GM12878 (cell line): ENCODE measurements around the gene ABCC4. TPM values are rescaled to one million over a fixed set of nuclear protein-coding genes. Genes with fewer than 3 reads are reported as not detected.

ENCODE experiments used
- ATAC-seq: fragments of 200-7000 bp; cut with Tn5 transposase; 3 replicates; pipeline ENCODE4 v1.9.1; 2020; ENCODE audit warnings: mild to moderate bottlenecking, moderate library complexity
- BruUV-seq: library from RNA; stranded (reverse); fragments of 400-500 nt; replicated peaks from 2 replicates; lab custom pipeline; 2021; lab: Mats Ljungman, UMichigan
- CTCF ChIA-PET: fragments of 300-600 bp; sonication (Branson Sonifier 250); formaldehyde crosslinking; extraction: SDS; loops from one replicate; lab custom pipeline; 2021; ENCODE audit warnings: inconsistent platforms; lab: Yijun Ruan, JAX
- POLR2A ChIA-PET: fragments of 350-600 bp; formaldehyde crosslinking; extraction: SDS; loops from one replicate; lab custom pipeline; 2021; ENCODE audit warnings: inconsistent platforms; lab: Charles Lee
- RAD21 ChIA-PET: fragments of 300-600 bp; sonication (Branson Sonifier 250); formaldehyde crosslinking; loops from one replicate; lab custom pipeline; 2023; ENCODE audit warnings: antibody characterized with exemption; ENCODE audit not compliant: unreplicated experiment; lab: Charles Lee
- SMC1A ChIA-PET: fragments of 300-600 bp; sonication (Branson Sonifier 250); formaldehyde crosslinking; loops from one replicate; lab custom pipeline; 2023; ENCODE audit not compliant: unreplicated experiment, uncharacterized antibody; lab: Charles Lee
- DNase-seq: peaks from one replicate; pipeline ENCODE4 v3.0.0-alpha.2; 2011; ENCODE audit warnings: low read depth, low spot score
- FAIRE-seq: peaks from 3 replicates; lab custom pipeline; 2011; peaks lifted over from hg19 to GRCh38; lab: Jason Lieb, UNC
- H2AFZ ChIP-seq: 2 replicates; pipeline ENCODE4 v1.6.0; 2011; ENCODE audit warnings: low read depth, low read length, control low read depth; ENCODE audit not compliant: control insufficient read depth
- H3K27ac ChIP-seq: 2 replicates; pipeline ENCODE4 v1.5.1; 2011; ENCODE audit warnings: control low read depth; ENCODE audit not compliant: control insufficient read depth, insufficient read depth
- H3K27me3 ChIP-seq, 2 experiments: replicated peaks in 1 of 2; 2 replicates each; pipeline versions ENCODE4 v1.6.0 to v1.6.1; 2011; ENCODE audit warnings: low read length in 1 of 2; ENCODE audit not compliant: control insufficient read depth in 2 of 2, insufficient read depth in 2 of 2
- H3K36me3 ChIP-seq, 2 experiments: 2 replicates each; pipeline ENCODE4 v1.5.1; 2011; ENCODE audit warnings: low read length in 1 of 2; ENCODE audit not compliant: control insufficient read depth in 2 of 2, insufficient read depth in 2 of 2
- H3K4me1 ChIP-seq: 2 replicates; pipeline ENCODE4 v1.6.1; 2011; ENCODE audit warnings: mild to moderate bottlenecking, low read length, moderate library complexity, mixed read lengths; ENCODE audit not compliant: control insufficient read depth, insufficient read depth
- H3K4me2 ChIP-seq: 2 replicates; pipeline ENCODE4 v1.6.0; 2011; ENCODE audit warnings: control low read depth; ENCODE audit not compliant: control insufficient read depth, insufficient read depth
- H3K4me3 ChIP-seq: fragments of 200-600 bp; sonication (generic); 2 replicates; pipeline ENCODE4 v1.5.1; 2016
- H3K79me2 ChIP-seq: 2 replicates; pipeline ENCODE4 v1.6.0; 2011; ENCODE audit warnings: low read length; ENCODE audit not compliant: control insufficient read depth, insufficient read depth
- H3K9ac ChIP-seq: 2 replicates; pipeline ENCODE4 v1.8.0; 2011; ENCODE audit warnings: low read length, control low read depth, mixed read lengths; ENCODE audit not compliant: control insufficient read depth, insufficient read depth
- H3K9me3 ChIP-seq: replicated peaks from 3 replicates; pipeline ENCODE4 v1.5.1; 2011; ENCODE audit warnings: mild to moderate bottlenecking, low read length; ENCODE audit not compliant: control insufficient read depth, insufficient read depth
- H4K20me1 ChIP-seq: 2 replicates; pipeline ENCODE4 v1.6.0; 2011; ENCODE audit not compliant: control insufficient read depth, insufficient read depth
- CUX1 ChIP-seq: IDR thresholded peaks from 2 replicates; pipeline ENCODE4 v1.6.1; 2012; ENCODE audit warnings: improper control_type of control experiment, low read depth, low read length; ENCODE audit not compliant: insufficient replicate concordance
- E2F4 ChIP-seq: IDR thresholded peaks from 2 replicates; pipeline ENCODE4 v1.6.1; 2012; ENCODE audit warnings: low read depth, low read length, improper control_type of control experiment
- EZH2 ChIP-seq: IDR thresholded peaks from 2 replicates; pipeline ENCODE4 v1.6.1; 2012; ENCODE audit warnings: low read depth, mild to moderate bottlenecking, control low read depth, inconsistent platforms, low read length, borderline replicate concordance; ENCODE audit not compliant: control insufficient read depth
- FOXM1 ChIP-seq: IDR thresholded peaks from 2 replicates; pipeline ENCODE4 v1.6.1; 2012; ENCODE audit warnings: low read depth, mild to moderate bottlenecking, inconsistent platforms, low read length, moderate library complexity
- RELB ChIP-seq: fragments of 450-650 bp; IDR thresholded peaks from 2 replicates; pipeline ENCODE4 v1.6.1; 2017; ENCODE audit warnings: low read depth, mild to moderate bottlenecking, moderate library complexity
- SP1 ChIP-seq: IDR thresholded peaks from one replicate; pipeline ENCODE4 v1.6.1; 2011; ENCODE audit warnings: low read depth, low read length
- ZBED1 ChIP-seq: IDR thresholded peaks from 2 replicates; pipeline ENCODE4 v1.6.1; 2016; ENCODE audit warnings: borderline replicate concordance
- ZZZ3 ChIP-seq: IDR thresholded peaks from 2 replicates; pipeline ENCODE4 v1.6.1; 2011; ENCODE audit warnings: low read depth; ENCODE audit not compliant: control insufficient read depth, insufficient read length
- WGBS: methylation state at CpG from one replicate; pipeline ENCODE4 v1.1.6; 2016; ENCODE audit warnings: low lambda C conversion rate; ENCODE audit not compliant: insufficient replicate concordance, insufficient coverage; ENCODE audit errors: missing lambda C conversion rate; 5-methylcytosine and 5-hydroxymethylcytosine counted together
- in situ Hi-C: fragments of 300-500 bp; cut with MboI; formaldehyde crosslinking; loops from 9 replicates; pipeline ENCODE4 v1.14.3; 2018; ENCODE audit warnings: mixed read lengths
- intact Hi-C: fragments of 100-400 bp; cut with micrococcal nuclease; formaldehyde crosslinking; loops from one replicate; pipeline ENCODE4 v1.14.2; 2022; ENCODE audit not compliant: unreplicated experiment
- polyA plus RNA-seq, 11 experiments: library from polyadenylated mRNA; depleted of rRNA in 4 of 11; unstranded in 6 of 11; stranded (reverse) in 5 of 11; fragments of >200 nt; fragmentation: Nextera tagmentation in 4 of 11; fragmentation: Illumina TruSeq in 1 of 11; extraction: Ambion mirVana in 4 of 11; extraction: Trizol in 1 of 11; gene quantifications; 1 replicate in 1 of 11; 2 replicates in 10 of 11; pipeline versions ENCODE4 v1.2.1 to v1.2.3, GENCODE V29; 2011 to 2016; ENCODE audit warnings: inconsistent platforms in 2 of 11, missing spikeins in 2 of 11, low read depth in 1 of 11
- total RNA-seq, 4 experiments: library from RNA; depleted of rRNA in 3 of 4; stranded (reverse); fragments of >200 nt in 3 of 4; fragmentation: Illumina TruSeq in 1 of 4; extraction: Trizol in 1 of 4; gene quantifications; 2 replicates each; pipeline versions ENCODE4 v1.2.1 to v1.2.3, GENCODE V29; 2013 to 2021

ABCC4 gene
- total and polyA plus RNA-seq, 10 of the 15 experiments (the other 5 are each of a cell fraction or from before 2014, with no cell fraction given): 7.2 to 44.4 (median 24.1) TPM

- intact Hi-C loops: no loop called here
- Histone ChIP-seq H3K27ac (no peak overlapping the region), H2AFZ (no peak overlapping the region), H3K4me2 (no peak overlapping the region), H3K9me3 (no peaks in the 10 kb centered on the region; the same call in 2 of the 3 replicates), H3K4me3 (no peak overlapping the region), H3K9ac (no peak overlapping the region), H3K4me1 (no peaks in the 10 kb centered on the region), H3K36me3 (peaks cover 0 to 7% of the 10 kb centered on the region in 2 experiments), H3K27me3 (no peaks in the 10 kb centered on the region), H3K79me2 (no peaks in the 10 kb centered on the region), H4K20me1 (no peaks in the 10 kb centered on the region)
- SMC1A ChIA-PET: no interaction called here
- CTCF ChIA-PET: no interaction called here
- DNase-seq (no peak), ATAC-seq (no peak), FAIRE-seq (peak; percentile 31)
- in situ Hi-C loops: no loop called here
- 100% methylated on average over 3 of the region's 3 CpGs for WGBS
- no peak for TF ChIP-seq SP1
- RAD21 ChIA-PET: no interaction called here
- BruUV-seq: TSS peak; percentile 20
- POLR2A ChIA-PET: no interaction called here
These were observed 213.4 kb downstream of the ABCC4 start for GRCh38 chr13:95087746-95088305.

- WGBS: 100% methylated on average over 2 of the region's 2 CpGs
- ChIA-PET RAD21 (no interaction called here), POLR2A (no interaction called here), SMC1A (interaction anchor here (0.9 kb wide), 1 partner anchor 15 kb away, joined by 3 read pairs; no protein-coding TSS in a partner anchor), CTCF (interaction anchor here (0.8 kb wide), 1 partner anchor 318 kb away, joined by 3 read pairs; no protein-coding TSS in a partner anchor)
- H3K9ac ChIP-seq: no peak overlapping the region
- H3K36me3 ChIP-seq: peaks cover 0 to 7% of the 10 kb centered on the region in 2 experiments
- TF ChIP-seq ZBED1 (no peak), CUX1 (no peak), FOXM1 (no peak), EZH2 (no peak), ZZZ3 (no peak), RELB (no peak), E2F4 (no peak)
- FAIRE-seq: no peak
- ATAC-seq: no peak
- no peaks in the 10 kb centered on the region; the same call in 2 of the 3 replicates for H3K9me3 ChIP-seq
- no peaks in the 10 kb centered on the region for H3K79me2 ChIP-seq
- H3K4me3 ChIP-seq: no peak overlapping the region
- no peak overlapping the region for H3K4me2 ChIP-seq
- H4K20me1 ChIP-seq: no peaks in the 10 kb centered on the region
- H3K27me3 ChIP-seq: no peaks in the 10 kb centered on the region
- DNase-seq: no peak
- in situ Hi-C loops: no loop called here
- no peak overlapping the region for H3K27ac ChIP-seq
- intact Hi-C loops: no loop called here
- no TSS peak for BruUV-seq
- H2AFZ ChIP-seq: no peak overlapping the region
- H3K4me1 ChIP-seq: no peaks in the 10 kb centered on the region
These were observed 214.5 kb downstream of the ABCC4 start for GRCh38 chr13:95086761-95087160.
